Keratinocyte (primary cell): ENCODE results near the gene AGRN. TPM values are rescaled to one million over a fixed set of nuclear protein-coding genes. Genes with fewer than 3 reads are reported as not detected.

ENCODE experiments used
- DNase-seq: peaks from one replicate; pipeline ENCODE4 v3.0.0-alpha.2; 2011; ENCODE audit warnings: low read depth, missing footprints, low spot score
- FAIRE-seq: peaks from 2 replicates; lab custom pipeline; 2011; peaks lifted over from hg19 to GRCh38; lab: Jason Lieb, UNC
- H2AFZ ChIP-seq: 2 replicates; pipeline ENCODE4 v1.6.0; 2012; ENCODE audit warnings: low read length, control low read depth, inconsistent platforms; ENCODE audit not compliant: control insufficient read depth
- H3K27ac ChIP-seq: 2 replicates; pipeline ENCODE4 v1.5.1; 2011; ENCODE audit warnings: low read length; ENCODE audit not compliant: control insufficient read depth, insufficient read depth
- H3K27me3 ChIP-seq: 3 replicates; pipeline ENCODE4 v1.6.0; 2011; ENCODE audit warnings: low read length; ENCODE audit not compliant: control insufficient read depth, insufficient read depth; ENCODE audit errors: extremely low read depth
- H3K36me3 ChIP-seq, 2 experiments: 2 replicates in 1 of 2; 3 replicates in 1 of 2; pipeline ENCODE4 v1.5.1; 2011; ENCODE audit warnings: low read length in 2 of 2, mild to moderate bottlenecking in 1 of 2; ENCODE audit not compliant: control insufficient read depth in 2 of 2, insufficient read depth in 2 of 2; ENCODE audit errors: extremely low read depth in 1 of 2
- H3K4me1 ChIP-seq: 3 replicates; pipeline ENCODE4 v1.5.1; 2011; ENCODE audit warnings: low read length; ENCODE audit not compliant: control insufficient read depth, insufficient read depth; ENCODE audit errors: extremely low read depth
- H3K4me2 ChIP-seq: 3 replicates; pipeline ENCODE4 v1.6.0; 2011; ENCODE audit warnings: low read depth, low read length; ENCODE audit not compliant: control insufficient read depth, insufficient read depth; ENCODE audit errors: extremely low read depth
- H3K4me3 ChIP-seq, 3 experiments: fragments of 200-600 bp in 1 of 3; sonication (generic) in 1 of 3; 2 replicates in 2 of 3; 3 replicates in 1 of 3; pipeline ENCODE4 v1.5.1; 2011 to 2016; ENCODE audit warnings: low read length in 3 of 3, mild to moderate bottlenecking in 3 of 3, control low read depth in 2 of 3, inconsistent platforms in 1 of 3, low read depth in 1 of 3, mixed read lengths in 1 of 3, mixed run types in 1 of 3, moderate library complexity in 1 of 3; ENCODE audit not compliant: control insufficient read depth in 2 of 3, insufficient read depth in 2 of 3; ENCODE audit errors: extremely low read depth in 1 of 3
- H3K79me2 ChIP-seq: 2 replicates; pipeline ENCODE4 v1.6.0; 2012; ENCODE audit warnings: low read length; ENCODE audit not compliant: control insufficient read depth, insufficient read depth
- H3K9ac ChIP-seq: 3 replicates; pipeline ENCODE4 v1.6.0; 2011; ENCODE audit warnings: low read length; ENCODE audit not compliant: control insufficient read depth, insufficient read depth; ENCODE audit errors: extremely low read depth
- H3K9me1 ChIP-seq: 3 replicates; pipeline ENCODE4 v1.6.0; 2011; ENCODE audit warnings: low read length; ENCODE audit not compliant: control insufficient read depth, insufficient read depth; ENCODE audit errors: extremely low read depth
- H3K9me3 ChIP-seq: 2 replicates; pipeline ENCODE4 v1.5.1; 2012; ENCODE audit warnings: low read depth, low read length; ENCODE audit not compliant: control insufficient read depth
- H4K20me1 ChIP-seq: 3 replicates; pipeline ENCODE4 v1.6.0; 2011; ENCODE audit warnings: low read length; ENCODE audit not compliant: control insufficient read depth, insufficient read depth; ENCODE audit errors: extremely low read depth
- CTCF ChIP-seq, 3 experiments: IDR thresholded peaks in 1 of 3; conservative IDR thresholded peaks in 1 of 3; optimal IDR thresholded peaks in 1 of 3; 2 replicates in 2 of 3; 3 replicates in 1 of 3; pipeline versions ENCODE3 to v1.5.1; 2011; ENCODE audit warnings: low read length in 3 of 3, mild to moderate bottlenecking in 3 of 3, moderate library complexity in 2 of 3, control low read depth in 1 of 3, inconsistent platforms in 1 of 3; ENCODE audit not compliant: insufficient read depth in 2 of 3; ENCODE audit errors: extremely low read depth in 1 of 3
- EZH2 ChIP-seq: IDR thresholded peaks from one replicate; pipeline ENCODE4 v1.6.1; 2012; ENCODE audit warnings: inconsistent platforms, mild to moderate bottlenecking, low read length, moderate library complexity
- dilution Hi-C: fragments of 300-500 bp; cut with MboI; formaldehyde crosslinking; loops from one replicate; pipeline ENCODE4 v1.7.0; 2020; ENCODE audit warnings: low sequenced_read_pairs; ENCODE audit not compliant: extremely low pct_ligation_motif_present
- polyA plus RNA-seq, 5 experiments: library from polyadenylated mRNA; depleted of rRNA in 3 of 5; stranded (reverse) in 3 of 5; stranded (forward) in 1 of 5; unstranded in 1 of 5; fragments of >200 nt; gene quantifications; 1 replicate in 1 of 5; 2 replicates in 3 of 5; 3 replicates in 1 of 5; pipeline versions ENCODE4 v1.2.1 to v1.2.3, GENCODE V29; 2011 to 2012; ENCODE audit warnings: missing spikeins in 2 of 5, low read depth in 1 of 5, low replicate concordance in 1 of 5

The AGRN gene
- polyA plus RNA-seq, 1 donor (not counting 4 experiments of a cell fraction or from before 2014, with no cell fraction given) = 72.4 TPM

- FAIRE-seq (no peak), DNase-seq (no peak)
- Histone ChIP-seq H3K79me2 (peaks cover 49% of the 10 kb centered on the region), H3K36me3 (peaks cover 25 to 33% of the 10 kb centered on the region in 2 experiments), H3K9me1 (peaks cover 7% of the 10 kb centered on the region), H2AFZ (no peak overlapping the region), H3K9me3 (no peaks in the 10 kb centered on the region), H3K27me3 (no peaks in the 10 kb centered on the region), H3K4me3 (no peak overlapping the region), H3K9ac (no peak overlapping the region), H3K4me2 (peak overlapping the region; percentile 16), H3K4me1 (peaks cover 6% of the 10 kb centered on the region), H4K20me1 (peaks cover 48% of the 10 kb centered on the region), H3K27ac (no peak overlapping the region)
- dilution Hi-C loops = no loop called here
- TF ChIP-seq CTCF (optimal IDR thresholded peaks at IDR 0.05 in 1 of 3, IDR thresholded peaks at IDR 0.05 in 1 of 3, conservative IDR thresholded peaks at IDR 0.05 in 1 of 3; ENCODE audit: extremely low read depth in 1 of 3, insufficient read depth in 2 of 3, low read length in 3 of 3) = peak in 2 of 3 experiments; percentile 52 to 72
- TF ChIP-seq EZH2 = no peak
Measured at GRCh38 chr1:1033009-1033587, 13.2 kb downstream of the AGRN start.

GRCh38 chr1:1033731-1034438 lies 14.0 kb downstream of the AGRN start:
- peaks cover 28 to 40% of the 10 kb centered on the region in 2 experiments for H3K36me3 ChIP-seq
- no peak overlapping the region for H2AFZ ChIP-seq
- H3K4me1 ChIP-seq = peaks cover 6% of the 10 kb centered on the region
- FAIRE-seq (no peak), DNase-seq (no peak)
- peaks cover 10% of the 10 kb centered on the region for H3K9me1 ChIP-seq
- no peaks in the 10 kb centered on the region for H3K27me3 ChIP-seq
- H3K4me2 ChIP-seq = no peak overlapping the region
- H3K27ac ChIP-seq = no peak overlapping the region
- dilution Hi-C loops = no loop called here
- TF ChIP-seq CTCF (optimal IDR thresholded peaks at IDR 0.05 in 1 of 3, IDR thresholded peaks at IDR 0.05 in 1 of 3, conservative IDR thresholded peaks at IDR 0.05 in 1 of 3; ENCODE audit: extremely low read depth in 1 of 3, insufficient read depth in 2 of 3, low read length in 3 of 3) = no peak
- TF ChIP-seq EZH2 = no peak
- no peak overlapping the region for H3K4me3 ChIP-seq
- H3K9me3 ChIP-seq = no peaks in the 10 kb centered on the region
- peaks cover 55% of the 10 kb centered on the region for H3K79me2 ChIP-seq
- no peak overlapping the region for H3K9ac ChIP-seq
- peaks cover 56% of the 10 kb centered on the region for H4K20me1 ChIP-seq
